TTC549 (cell line): ENCODE data around the gene ATXN1L.
"Not testable (repeated sequence)": the region's sequence is repeated elsewhere in the genome, so short reads cannot be mapped to it uniquely, and the experiment has no call there.

Experiments
- FAIRE-seq: peaks from 2 replicates; lab custom pipeline; 2012; peaks lifted over from hg19 to GRCh38; lab: Jason Lieb, UNC

The ATXN1L gene

DNA sequence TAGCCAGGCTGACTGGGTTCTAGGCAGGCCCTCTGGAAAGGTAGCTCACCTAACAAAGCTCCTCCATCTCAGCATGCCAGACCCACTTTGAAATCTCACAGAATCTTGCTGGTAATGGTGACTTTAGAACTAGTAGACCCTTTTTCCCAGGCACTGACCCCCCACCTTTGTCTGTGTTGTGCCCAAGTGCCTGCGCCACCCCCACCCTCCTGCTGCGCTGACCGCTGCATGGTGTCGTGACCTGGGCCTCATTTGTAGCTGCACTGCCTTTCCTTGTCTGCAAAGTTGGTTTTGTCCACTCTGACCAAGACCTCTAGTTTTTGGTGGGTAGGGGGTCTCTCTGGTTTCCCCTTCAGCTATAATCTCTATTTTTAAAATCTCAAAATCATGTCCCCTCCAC is 6.8 kb downstream of the ATXN1L start:
- no peak for FAIRE-seq

DNA sequence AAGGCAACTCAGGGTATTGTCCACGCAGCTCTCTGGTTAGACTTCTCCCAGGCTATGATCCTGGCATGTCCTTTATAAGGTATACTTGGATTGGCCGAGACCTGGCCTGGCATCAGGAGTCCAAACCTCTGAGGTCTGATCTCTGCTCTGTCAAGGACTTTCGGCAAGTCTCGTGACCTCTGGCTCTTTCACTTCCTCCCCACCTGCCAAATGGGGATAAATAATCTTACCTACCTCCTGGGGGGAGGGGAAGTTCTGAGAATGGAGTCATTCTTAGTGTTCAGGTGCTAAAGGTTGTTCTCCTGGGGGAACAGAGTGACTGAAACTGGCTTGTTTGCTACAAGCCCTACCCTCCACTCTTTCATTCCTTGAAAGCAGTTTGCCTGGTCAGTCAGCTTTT is 7.6 kb downstream of the ATXN1L start:
- no peak for FAIRE-seq

DNA sequence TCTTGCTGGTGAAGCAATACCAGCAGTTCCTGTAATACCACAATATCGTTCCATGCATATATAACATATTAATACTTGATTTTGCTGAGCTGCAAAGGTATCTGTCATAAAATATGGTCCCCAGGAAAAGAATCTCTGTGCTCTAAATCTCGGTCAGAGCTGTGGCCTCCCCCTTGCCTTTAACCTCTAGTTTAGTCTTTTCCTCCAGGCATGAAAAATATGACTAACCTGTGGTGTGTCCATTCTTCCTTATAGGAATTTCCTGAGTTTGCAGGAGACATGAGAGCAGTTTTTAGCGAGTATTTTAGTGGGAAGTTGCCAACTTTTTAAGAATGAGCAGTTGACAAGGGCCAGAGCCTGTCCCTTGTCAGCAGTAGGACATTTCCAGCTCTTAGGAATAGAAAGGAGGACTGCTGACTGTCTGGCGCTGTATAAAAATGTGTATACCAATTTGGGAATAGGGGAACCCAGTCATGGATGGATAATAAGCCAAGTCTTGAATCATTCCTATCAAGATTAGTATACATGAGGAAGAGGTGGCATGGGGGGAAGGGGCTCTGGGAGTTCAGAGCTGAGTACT is 8.7 kb downstream of the ATXN1L start:
- FAIRE-seq: no peak

DNA sequence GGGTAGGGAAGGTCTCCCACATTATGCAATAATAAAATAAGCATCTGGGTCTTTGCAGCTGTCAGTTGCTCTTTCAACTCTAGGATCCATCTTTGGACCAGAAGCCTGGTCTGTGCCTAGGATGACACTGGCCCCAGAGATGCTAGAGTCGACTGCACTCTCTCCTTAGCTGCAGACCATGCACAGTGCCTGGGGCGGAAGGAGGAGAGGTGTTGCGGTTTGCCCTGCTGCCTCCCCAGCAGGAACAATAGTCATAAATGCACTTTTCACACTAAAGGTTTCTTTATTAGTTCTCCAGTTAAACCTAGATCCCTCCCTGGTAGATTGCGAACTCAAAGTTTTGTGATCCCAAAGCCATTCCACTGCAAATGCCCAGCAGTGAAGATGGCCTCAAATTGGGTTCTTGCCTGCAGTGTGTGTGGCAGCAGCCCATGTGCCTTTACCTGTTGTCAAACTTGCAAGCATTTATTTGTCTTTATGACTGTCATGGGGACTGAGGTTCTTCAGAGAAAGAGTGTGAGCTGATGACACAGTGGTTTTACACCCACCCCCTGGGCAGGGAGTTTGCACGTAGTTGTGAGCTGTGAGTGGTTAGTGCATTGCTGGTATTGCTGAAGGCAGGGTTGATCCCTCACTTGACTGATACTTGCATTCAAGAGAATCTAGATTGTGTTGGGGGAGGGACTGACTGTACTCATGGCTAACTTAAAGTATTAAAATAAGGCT is 10.3 kb downstream of the ATXN1L start:
- no peak for FAIRE-seq

DNA sequence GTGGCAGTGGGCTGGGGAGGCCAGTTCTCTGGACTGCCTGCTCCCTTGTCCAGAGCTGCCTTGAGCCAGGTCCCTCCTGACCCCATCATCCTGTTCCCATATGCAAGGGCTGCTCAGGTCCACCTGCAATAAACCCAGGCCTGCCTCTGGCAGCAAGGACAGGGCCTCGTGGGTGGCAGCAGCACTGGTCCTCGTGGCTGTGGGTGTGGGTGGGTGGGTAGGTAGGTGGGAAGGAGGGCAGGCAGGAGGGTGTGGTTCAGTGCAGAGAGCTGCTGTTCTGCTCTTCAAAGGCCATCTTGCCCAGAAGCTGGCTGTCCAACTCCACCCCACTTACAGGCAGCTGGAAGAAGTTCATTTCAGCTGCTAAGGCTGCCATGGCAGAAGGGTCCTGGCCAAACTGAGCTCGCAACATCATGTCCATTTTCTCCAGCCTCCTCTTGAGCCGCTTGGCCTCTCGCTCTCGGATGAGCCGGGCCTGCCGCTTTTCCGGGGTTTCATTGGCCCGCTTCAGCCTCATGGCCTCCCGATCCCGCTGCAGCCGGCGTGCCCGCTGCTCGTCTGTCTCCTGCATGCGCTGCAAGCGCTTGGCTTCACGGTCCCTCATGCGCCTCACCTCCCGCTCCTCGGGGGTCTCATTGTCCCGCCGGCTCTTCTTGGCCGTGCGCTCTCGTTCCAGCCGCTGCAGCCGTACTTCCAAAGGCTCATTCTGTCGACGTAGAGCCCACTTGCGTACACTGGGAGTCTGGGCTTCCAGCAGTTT is 14.2 kb downstream of the ATXN1L start:
- no peak for FAIRE-seq

DNA sequence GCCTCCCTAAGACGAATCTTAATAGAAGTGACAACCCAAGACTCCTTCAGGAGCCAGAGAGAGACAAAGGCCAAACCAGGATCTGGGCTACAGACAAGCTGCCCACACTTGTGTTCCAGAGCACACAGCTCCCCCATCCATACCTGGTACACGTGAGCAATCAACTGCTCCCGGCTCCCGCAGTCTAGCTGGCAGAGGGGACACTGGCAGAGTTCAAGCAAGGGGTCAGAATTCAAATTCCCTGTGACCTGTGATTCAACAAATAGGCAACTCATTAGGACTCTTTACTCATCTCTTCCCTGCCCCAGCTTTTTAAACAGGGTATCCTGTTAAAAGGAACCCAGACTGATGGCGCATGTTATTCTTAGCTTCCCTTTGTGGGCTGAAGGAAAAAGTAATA is 18.2 kb downstream of the ATXN1L start:
- no peak for FAIRE-seq

DNA sequence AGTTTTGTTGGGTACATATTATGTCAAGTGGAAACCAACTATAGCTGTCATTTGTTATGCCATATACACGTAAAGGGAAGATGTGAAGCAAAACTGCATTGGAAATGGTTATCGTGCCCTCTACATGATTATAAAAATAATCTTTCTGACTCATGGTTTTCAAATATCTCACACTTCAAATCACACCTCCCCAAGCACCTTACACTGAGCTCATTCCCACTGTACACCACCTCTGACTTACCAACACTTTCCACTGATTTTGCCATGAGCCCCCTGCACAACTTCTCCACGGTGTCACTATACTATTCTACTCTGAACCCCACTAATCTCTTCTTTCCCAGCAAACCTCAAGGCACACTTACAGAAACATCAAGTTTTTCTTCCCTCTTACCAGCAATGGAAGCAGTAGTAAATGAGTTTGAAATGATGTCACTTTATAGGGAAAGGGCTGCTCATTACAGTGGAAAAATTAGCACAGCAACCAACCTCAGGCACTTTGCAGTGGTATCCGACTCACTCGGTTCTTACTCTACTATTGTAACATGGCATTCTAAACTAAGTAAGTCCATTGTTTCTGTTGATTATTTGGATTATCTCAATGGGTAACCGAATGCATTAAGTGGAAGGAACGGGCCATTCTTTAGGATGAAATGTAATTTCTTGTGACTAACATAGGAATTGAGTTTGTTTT is 19.5 kb downstream of the ATXN1L start:
- FAIRE-seq: no peak

DNA sequence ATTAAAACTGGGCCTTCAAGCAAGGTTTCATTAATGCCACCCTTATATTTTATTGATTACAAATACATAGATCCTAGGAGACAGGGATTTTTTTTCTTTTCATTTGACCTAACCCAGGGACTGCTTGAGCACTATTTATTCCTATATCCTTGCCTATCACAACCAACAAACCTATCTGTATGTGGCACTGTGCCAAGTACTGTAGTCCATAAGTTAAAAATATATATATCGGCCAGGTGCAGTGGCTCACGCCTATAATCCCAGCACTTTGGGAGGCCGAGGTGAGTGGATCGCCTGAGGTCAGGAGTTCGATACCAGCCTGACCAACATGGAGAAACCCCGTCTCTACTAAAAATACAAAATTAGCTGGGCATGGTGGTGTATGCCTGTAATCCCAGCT is 21.4 kb downstream of the ATXN1L start:
- not testable (repeated sequence) for FAIRE-seq

DNA sequence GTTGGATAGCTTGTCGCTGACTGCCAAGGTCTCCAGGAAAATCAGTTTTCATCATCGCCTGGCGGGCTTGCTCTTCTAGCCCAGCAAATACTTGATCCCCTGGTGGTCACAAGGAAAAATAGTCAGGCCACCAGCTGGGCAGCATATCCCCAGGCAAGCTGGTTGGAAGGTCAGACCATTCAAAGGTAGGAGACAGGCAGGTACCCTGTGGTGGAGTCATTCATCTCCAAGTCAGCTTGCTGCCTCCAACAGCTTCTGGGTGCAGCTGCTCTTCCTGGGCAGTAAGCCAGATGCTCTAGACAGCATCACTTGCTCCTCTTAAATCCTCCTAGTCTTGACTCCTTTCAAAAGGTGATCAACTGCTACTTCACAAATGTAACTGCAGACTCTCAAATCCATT is 22.2 kb downstream of the ATXN1L start:
- no peak for FAIRE-seq

DNA sequence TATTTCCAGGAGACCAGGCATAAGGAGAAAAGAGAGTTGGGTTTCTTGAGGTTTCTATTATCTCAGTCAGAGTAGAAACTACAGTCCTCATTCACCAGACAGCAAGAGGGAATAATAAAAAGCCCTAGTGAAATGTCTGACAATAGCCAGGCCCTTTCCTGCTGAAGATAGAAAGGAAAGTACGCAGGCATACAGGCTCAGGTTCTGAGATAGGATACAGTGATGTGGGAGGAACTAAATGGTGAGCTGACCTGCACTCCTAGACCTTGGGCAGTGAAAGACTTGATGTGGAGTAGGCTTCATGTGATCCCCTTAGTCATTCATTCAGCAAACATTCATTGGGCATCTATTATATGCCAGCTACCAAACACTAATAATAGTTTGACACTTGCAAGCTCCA is 23.3 kb downstream of the ATXN1L start:
- FAIRE-seq: no peak

DNA sequence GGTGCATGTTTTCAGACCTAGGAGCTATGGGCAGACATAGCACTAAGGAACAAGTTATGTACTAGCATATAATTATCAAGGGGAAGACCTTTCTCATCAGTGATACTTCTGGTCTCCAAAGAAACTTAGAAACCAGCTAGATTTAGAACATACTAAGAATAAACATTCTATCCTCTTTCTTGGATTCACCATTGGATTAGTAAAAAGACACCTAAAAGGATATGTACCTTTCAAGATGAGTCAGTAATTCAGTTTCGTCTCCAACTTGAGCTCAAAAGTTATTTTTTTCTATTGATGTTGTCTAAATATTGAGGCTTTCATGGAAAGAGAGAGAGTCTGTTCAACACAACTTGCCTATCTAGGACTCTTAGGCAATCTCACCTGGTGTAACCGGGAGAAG is 25.0 kb downstream of the ATXN1L start:
- FAIRE-seq: no peak

DNA sequence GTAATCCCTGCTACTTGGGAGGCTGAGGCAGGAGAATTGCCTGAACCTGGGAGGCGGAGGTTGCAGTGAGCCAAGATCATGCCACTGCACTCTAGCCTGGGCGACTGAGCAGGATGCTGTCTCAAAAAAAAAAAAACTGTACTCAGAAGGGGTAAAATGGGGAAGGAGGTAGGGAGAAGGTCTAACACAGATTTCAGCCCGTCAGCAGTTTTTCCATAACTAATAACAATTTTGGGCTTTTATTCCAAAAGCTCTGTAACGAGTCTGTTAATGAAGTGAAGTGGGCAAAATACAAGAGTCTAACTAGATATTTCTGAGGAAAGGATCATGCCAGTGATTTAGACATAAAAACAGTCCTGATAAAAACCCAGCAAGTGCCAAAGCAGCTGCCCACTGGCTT is 27.4 kb downstream of the ATXN1L start:
- no peak for FAIRE-seq

DNA sequence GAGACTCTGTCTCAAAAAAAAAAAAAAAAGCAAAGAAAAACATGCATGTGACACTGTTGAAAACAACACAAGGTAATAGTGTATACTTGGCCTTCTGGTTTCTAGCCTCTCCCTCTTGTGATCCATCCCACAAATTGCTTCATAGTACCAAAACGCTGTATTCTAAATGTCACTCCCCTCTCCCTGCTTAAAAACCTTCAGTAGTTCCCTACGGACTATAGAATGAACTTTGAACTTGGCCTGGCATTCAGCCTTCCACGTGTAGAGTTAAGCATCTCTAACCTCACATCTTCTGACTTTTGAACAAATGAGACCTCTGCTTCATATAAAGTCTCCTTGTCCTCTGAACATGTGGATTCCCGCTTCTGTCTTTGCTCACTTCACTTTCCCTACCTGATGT is 33.1 kb downstream of the ATXN1L start:
- no peak for FAIRE-seq

DNA sequence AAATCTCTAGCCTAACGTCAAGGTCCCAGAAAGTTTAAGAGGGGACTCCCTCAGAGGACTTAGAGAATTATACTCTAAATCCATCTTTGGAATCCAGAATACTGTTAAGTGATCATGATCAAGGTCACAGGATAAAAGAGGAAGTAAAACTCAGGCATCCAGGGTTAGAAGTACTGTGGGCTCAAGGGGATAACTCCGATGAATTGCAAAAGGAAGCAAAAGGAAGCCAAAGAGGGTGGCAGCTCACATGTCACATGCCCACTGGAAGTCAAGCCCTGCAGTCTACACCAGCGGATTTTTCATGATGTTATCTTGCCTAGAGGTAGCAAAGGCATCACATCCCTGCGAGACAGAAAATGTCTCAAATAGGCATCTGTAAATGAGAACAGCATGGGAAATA is 34.4 kb downstream of the ATXN1L start:
- no peak for FAIRE-seq

DNA sequence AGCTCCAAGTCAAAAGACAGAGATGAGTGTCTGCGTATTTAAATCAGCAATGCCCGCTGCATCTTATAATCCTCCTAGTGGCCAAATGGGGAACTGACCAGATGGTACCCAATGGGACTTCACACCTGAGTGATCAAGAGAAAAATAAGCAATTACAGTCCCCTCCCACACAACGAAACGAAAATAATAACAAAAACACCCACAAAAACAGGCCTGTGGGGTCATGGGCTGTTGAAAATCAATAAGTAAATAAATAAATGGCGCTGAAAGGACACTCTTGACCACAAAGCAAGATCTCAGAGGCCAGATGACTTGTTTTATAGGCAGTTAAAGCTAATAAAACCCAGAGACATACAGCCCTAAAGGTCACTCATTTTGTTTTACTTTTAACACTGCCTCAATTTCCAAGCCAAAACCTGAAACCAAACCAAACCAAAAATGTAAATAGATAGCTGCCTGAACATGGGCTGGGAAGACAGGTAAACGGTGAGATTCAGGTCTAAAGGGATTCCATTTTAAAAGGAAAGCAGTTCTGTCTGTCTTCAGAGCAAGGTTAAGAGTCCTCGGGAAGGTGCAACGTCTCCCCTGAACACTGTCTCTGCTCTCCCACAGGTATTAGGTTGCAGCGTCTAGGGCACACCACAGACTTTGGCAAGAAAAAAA is 36.9 kb downstream of the ATXN1L start:
- FAIRE-seq: peak; percentile 38

DNA sequence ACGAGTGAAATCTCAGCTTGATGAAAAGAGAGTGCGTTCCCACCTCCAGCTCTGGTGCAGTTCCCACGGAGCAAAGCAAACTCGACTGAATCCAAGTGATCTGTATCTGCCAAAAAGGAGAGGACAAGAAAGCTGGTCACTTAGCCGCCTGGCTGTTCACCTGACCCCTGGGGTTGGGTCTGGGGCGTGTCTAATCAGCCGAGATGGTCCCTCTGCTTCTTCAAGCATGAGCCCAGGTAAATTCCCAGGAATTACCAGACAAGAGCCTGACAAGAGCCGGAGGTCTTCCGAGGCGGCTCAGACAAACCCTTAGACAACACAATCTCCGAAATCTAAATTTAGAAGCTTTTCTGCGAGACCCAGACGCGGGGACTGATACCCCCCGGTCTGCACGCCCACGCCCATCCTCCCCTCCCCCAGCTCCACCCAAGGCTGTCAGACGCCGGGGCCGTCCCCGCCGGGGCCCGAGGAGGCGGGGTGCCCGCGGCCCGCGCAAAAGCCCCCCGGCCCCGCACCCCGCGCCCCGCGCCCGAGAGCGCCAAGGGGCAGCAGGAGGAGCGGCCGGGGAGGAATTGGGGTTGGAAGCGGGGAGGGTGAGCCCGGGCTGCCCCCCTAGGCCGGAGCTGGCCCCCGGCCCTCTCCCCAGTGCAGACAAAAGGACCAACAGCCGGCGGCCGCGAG is 37.5 kb downstream of the ATXN1L start:
- no peak for FAIRE-seq

DNA sequence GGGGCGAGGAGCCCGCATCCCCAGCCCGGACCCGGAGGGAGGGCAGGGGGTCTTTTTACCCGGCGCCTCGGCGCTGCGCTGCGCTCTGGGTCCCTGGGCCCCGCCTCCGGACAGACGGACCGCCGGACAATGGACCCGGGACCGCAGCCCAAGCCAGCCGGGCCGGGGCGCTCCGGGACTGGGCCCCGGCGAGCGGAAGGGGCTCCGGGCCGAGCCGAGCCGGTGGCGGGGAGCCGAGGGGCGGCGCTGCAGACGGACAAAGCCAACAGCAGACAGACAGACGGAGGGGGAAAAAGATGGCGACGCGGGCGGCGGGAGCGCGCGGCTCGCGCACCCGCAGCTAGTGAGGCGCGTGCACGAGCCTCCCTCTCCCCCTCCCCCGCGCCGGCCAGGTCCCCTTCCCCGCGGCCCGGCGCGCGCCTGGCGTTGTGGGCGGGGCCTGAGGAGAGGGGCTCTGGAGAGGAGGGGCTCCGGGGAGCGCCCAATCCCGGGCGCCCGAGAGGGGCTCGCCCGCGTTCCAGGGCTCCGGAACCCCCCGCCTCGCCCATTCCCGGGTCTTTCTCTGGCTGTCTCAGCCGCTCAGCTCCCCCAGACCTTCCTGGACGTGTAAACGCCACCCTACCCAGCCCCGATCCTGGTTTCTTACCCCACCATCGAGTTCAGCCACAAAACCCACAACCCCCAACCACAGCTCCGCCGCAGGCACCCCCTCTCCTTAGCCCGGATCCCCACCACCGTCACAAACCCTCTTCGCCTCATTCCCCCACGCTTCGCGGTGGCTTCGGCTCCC is 38.3 kb downstream of the ATXN1L start, which contains the start of gene ZNF821:
ZNF821 (minus strand) TSS at position 334 of the 790 bp plus-strand sequence. CDS start 4,236 bp downstream, outside the sequence.
- FAIRE-seq: no peak

DNA sequence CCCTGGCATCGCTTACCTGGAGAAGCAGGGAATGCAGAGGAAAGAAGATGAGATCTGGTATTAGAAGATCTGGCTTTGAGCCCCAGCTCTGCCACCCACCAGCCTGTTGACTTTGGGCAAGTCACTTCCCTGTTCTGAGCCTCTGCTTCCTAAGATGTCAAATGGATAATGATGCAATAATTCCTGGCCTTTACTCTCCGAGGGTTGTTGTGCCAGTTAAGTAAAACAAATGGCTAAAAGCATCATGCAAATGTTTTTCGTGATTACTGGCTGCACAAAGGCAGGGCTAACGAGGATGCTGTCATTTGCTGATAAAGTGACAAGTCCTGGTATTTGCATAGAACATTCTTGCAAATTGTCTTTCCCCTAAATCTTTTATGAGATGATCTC is 39.5 kb downstream of the ATXN1L start:
- FAIRE-seq: no peak

DNA sequence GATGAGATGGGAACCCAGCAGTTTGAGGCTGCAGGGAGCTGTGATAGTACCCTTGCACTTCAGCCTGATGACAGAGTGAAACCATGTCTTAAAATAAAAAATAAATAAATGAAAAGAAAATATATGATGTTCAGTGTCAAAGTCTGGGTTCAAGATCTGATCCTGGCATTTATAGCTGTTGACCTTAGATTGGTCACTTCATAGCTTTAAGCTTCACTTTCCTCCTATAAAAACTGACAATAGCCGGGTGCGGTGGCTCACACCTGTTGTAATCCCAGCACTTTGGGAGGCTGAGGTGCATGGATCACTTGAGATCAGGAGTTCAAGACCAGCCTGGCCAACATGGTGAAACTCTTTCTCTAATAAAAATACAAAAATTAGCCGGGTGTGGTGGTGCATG is 43.4 kb downstream of the ATXN1L start:
- no peak for FAIRE-seq

DNA sequence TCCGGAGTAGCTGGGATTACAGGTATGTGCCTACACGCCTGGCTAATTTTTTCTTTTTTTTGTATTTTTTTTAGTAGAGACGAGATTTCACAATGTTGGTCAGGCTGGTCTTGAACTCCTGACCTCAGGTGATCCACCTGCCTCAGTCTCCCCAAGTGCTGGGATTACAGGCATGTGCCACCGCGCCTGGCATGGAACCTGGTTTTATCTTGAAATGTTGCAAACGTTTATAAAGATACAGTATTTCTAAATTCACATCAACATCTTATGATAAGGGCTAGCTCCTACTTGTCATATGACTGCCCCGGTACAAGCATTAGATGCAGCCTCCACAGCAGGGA is 48.1 kb downstream of the ATXN1L start:
- no peak for FAIRE-seq
